ENCODE data around the gene ZSWIM3. TPM values are rescaled to one million over a fixed set of nuclear protein-coding genes. Genes with fewer than 3 reads are reported as not detected.
A peak's percentile ranks its signal among the peaks of the same experiment; 100 is the strongest.

ZSWIM3 gene
- total and polyA plus RNA-seq, 2 of the 13 experiments (the other 11 are each of a cell fraction or from before 2014, with no cell fraction given) = 5.2 to 5.8 TPM

GRCh38 chr20:45911486-45912343 is 54.3 kb downstream of the ZSWIM3 start, which contains the start of gene PLTP (continued):
- TF ChIP-seq KAT7 (CRISPR knock-in tag; IDR thresholded peaks at IDR 0.05; ENCODE audit: borderline replicate concordance) = no peak
- no peak for TF ChIP-seq LRRFIP1 (CRISPR knock-in tag; conservative IDR thresholded peaks at IDR 0.05)
- TF ChIP-seq AKAP8 (CRISPR knock-in tag; IDR thresholded peaks at IDR 0.05) = no peak
- 0 out of 2 replicates have a peak, but pooled peaks have one; percentile 7 for TF ChIP-seq TARDBP (CRISPR knock-in tag; IDR thresholded peaks at IDR 0.05)
- TF ChIP-seq ZFP1 (CRISPR knock-in tag; IDR thresholded peaks at IDR 0.05) = no peak
- peak; percentile 23; the same call in 1 of the 2 replicates for TF ChIP-seq UBTF (CRISPR knock-in tag; IDR thresholded peaks at IDR 0.05)
- no peak for TF ChIP-seq ELF4 (CRISPR knock-in tag; IDR thresholded peaks at IDR 0.05; ENCODE audit: borderline replicate concordance)
- 0 out of 2 replicates have a peak, but pooled peaks have one; percentile 29 for TF ChIP-seq DPF2 (CRISPR knock-in tag; IDR thresholded peaks at IDR 0.05; ENCODE audit: borderline replicate concordance, low read depth)
- TF ChIP-seq NCOR1 (IDR thresholded peaks at IDR 0.05; ENCODE audit: borderline replicate concordance, low read length) = no peak
- TF ChIP-seq ZNF7 (CRISPR knock-in tag; IDR thresholded peaks at IDR 0.05) = no peak
- TF ChIP-seq CBFB (CRISPR knock-in tag; IDR thresholded peaks at IDR 0.05) = no peak
- TF ChIP-seq REST (IDR thresholded peaks at IDR 0.05; ENCODE audit: borderline replicate concordance in 1 of 2, low read depth in 1 of 2, low read length in 2 of 2) = no peak
- TF ChIP-seq RFXAP (CRISPR knock-in tag; IDR thresholded peaks at IDR 0.05; ENCODE audit: borderline replicate concordance) = 0 out of 2 replicates have a peak, but pooled peaks have one; percentile 14
- no peak for TF ChIP-seq BRD4 (CRISPR knock-in tag; IDR thresholded peaks at IDR 0.05)
- TF ChIP-seq ZNF138 (CRISPR knock-in tag; IDR thresholded peaks at IDR 0.05; ENCODE audit: low read depth) = no peak
- 0 out of 2 replicates have a peak, but pooled peaks have one; percentile 18 for TF ChIP-seq ZMYM2 (CRISPR knock-in tag; IDR thresholded peaks at IDR 0.05)
- TF ChIP-seq SRSF1 (optimal IDR thresholded peaks at IDR 0.05; ENCODE audit: low read depth, low read length) = no peak
- TF ChIP-seq ZNF547 (CRISPR knock-in tag; IDR thresholded peaks at IDR 0.05) = no peak

Measured in HepG2 (cell line).